Erythroblast (primary cell): ENCODE results near the gene PDGFC.

Source experiments
- GATA1 ChIP-seq: IDR thresholded peaks from 2 replicates; pipeline ENCODE4 v1.6.1; 2011; ENCODE audit warnings: low read depth, mild to moderate bottlenecking, control low read depth, low read length, moderate library complexity
- POLR2A ChIP-seq: IDR thresholded peaks from 2 replicates; pipeline ENCODE4 v1.6.1; 2011; ENCODE audit warnings: mild to moderate bottlenecking, low read length

DNA sequence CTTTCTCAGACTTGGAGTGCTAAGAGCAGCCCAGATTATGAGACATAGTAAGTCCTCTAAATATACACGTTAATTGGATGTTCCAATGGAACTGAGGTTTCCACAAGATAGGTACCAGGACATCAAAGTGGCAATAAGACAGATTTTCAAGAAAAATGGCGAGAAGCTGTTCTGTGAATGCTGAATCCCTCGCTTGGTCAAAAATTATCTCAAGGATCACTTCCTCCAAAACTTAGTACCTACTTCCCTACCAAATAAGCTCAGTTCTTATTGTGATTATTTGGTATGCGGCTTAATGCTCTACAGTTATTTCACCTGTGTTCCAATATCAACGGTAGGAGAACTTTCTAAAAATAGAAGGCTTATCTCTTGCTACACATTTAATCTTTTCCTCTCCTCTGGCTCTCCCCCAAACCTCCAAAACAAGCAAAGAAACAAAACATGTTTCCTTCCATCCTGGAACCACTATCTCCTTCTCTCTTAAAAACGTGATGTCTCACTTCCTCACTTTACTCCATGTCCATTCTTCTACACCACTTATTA, 14.7 kb downstream of the PDGFC start:
- no peak for TF ChIP-seq POLR2A
- no peak for TF ChIP-seq GATA1
